ENCODE results near the gene POU4F1.

The POU4F1 gene

GRCh38 chr13:78589206-78589605 is 14.1 kb downstream of the POU4F1 start:
- DNase-seq: no peak

DNA sequence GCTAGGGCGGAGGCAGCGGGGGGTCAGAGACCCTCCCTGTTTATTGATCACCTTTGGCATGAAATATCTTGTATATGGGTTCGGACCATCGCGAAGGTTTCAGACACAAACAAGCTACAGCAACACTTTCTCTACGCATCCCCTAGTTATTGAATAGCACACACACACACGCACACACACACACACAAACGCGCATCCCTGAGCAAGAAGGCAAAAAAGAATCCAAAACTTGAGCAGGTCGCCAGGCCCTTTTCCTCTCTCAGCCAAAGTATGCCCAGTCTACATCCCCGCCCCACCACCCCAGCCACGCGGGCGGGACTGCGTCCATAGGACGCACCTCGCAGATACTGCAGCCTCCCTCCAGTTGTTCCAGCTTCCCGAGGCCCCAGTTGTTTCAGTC is 16.0 kb downstream of the POU4F1 start:
- DNase-seq: no peak

DNA sequence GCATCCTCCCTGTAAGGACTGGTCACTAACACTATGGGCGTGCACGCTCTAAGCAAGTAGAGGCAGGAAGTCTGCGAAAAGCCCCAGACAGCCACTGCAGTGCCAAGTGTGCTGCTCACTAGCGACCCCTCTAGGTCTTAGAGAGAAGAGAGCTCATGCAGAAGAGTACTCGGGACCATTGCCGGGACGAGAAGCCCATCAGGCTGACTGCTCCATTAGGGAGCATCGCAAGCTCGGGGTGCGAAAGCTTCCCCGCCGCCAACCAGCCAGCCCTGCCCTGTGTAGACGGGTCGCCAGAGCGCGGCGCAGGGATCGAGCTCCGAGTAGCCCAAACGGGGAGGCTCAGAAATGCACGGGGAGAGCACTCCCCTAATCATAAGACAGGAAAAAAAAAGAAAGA is 16.6 kb downstream of the POU4F1 start:
- DNase-seq: no peak

DNA sequence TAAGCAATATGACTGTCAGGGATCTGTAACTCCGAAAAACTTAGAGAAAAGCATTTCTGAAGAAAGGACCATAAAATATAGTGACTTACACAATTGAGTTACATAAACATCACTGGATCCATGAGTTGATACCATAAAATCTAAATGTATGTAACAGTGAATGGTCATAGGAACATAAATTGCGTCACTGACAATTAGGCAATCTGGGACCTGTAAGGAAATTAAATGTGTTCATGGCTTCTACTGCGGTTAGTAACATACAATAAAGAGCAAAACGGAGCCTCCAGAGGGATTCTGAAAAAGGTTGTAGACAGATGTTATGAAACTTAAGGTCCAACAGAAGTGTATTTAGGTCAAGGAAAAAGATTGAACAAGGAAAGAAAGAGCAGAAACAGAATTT is 27.1 kb downstream of the POU4F1 start:
- no peak for DNase-seq

- no peak for DNase-seq
These were observed 30.9 kb downstream of the POU4F1 start for GRCh38 chr13:78572459-78572858.

DNA sequence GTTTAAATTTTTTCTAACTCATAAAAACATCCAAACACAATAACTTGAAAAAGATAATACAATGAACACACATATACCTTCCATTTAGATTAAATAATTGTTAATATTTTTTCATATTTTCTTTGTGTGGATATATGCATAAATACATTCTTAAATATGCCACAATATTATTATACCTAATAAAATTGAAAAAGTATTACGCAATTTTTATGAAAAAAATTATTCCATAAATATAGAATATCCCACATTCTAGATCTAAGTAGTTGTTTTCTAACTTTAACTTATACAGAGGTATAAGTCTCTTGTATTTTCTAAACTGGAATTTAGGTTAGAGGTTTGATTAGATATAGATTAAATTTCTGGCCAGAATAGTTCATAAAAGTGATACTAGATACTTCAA is 34.3 kb downstream of the POU4F1 start:
- no peak for DNase-seq

GRCh38 chr13:78566631-78567030 is 36.7 kb downstream of the POU4F1 start:
- no peak for DNase-seq

- DNase-seq: no peak
These were observed 41.0 kb downstream of the POU4F1 start for GRCh38 chr13:78562237-78562889.

Measured in NCI-H1092 (cell line).